ENCODE data around the gene C6orf132.

The C6orf132 gene

GRCh38 chr6:42103216-42103615 lies 39.2 kb downstream of the C6orf132 start:
- no peak for DNase-seq

GRCh38 chr6:42101186-42101657 lies 41.2 kb downstream of the C6orf132 start:
- DNase-seq = no peak

GRCh38 chr6:42100029-42100901 lies 42.2 kb downstream of the C6orf132 start:
- DNase-seq = peak; percentile 44 to 45

- no peak for DNase-seq
Measured at GRCh38 chr6:42099340-42100028, 42.9 kb downstream of the C6orf132 start.

- no peak for DNase-seq
Measured at GRCh38 chr6:42095776-42096541, 46.5 kb downstream of the C6orf132 start.

- DNase-seq = no peak
Measured at GRCh38 chr6:42095094-42095493, 47.3 kb downstream of the C6orf132 start.

GRCh38 chr6:42093582-42094329 lies 48.7 kb downstream of the C6orf132 start:
- no peak for DNase-seq

GRCh38 chr6:42091718-42092023 lies 50.7 kb downstream of the C6orf132 start:
- DNase-seq = no peak

GRCh38 chr6:42090819-42091717 lies 51.4 kb downstream of the C6orf132 start:
- no peak for DNase-seq

- no peak for DNase-seq
Measured at GRCh38 chr6:42088101-42088591, 54.3 kb downstream of the C6orf132 start.

GRCh38 chr6:42086046-42087035 lies 56.1 kb downstream of the C6orf132 start:
- DNase-seq = no peak

- DNase-seq = no peak
Measured at GRCh38 chr6:42084889-42085288, 57.5 kb downstream of the C6orf132 start.

- DNase-seq = no peak
Measured at GRCh38 chr6:42083530-42083929, 58.9 kb downstream of the C6orf132 start.

- DNase-seq = no peak
Measured at GRCh38 chr6:42079941-42080464, 62.4 kb downstream of the C6orf132 start.

GRCh38 chr6:42078386-42078785 lies 64.0 kb downstream of the C6orf132 start:
- DNase-seq = no peak

- peak; percentile 37 to 87 for DNase-seq
Measured at GRCh38 chr6:42075159-42075838, 67.1 kb downstream of the C6orf132 start.

GRCh38 chr6:42073287-42073686 lies 69.1 kb downstream of the C6orf132 start:
- no peak for DNase-seq

- no peak for DNase-seq
Measured at GRCh38 chr6:42071881-42072583, 70.4 kb downstream of the C6orf132 start.

Data from inflammatory macrophage treated with lipopolysaccharide for 1 hour (primary cell).